Dedifferentiated amniotic fluid mesenchymal stem cell (primary cell): Measurements from ENCODE around the gene DGKG.

Experiments used
- DNase-seq: peaks from one replicate; pipeline ENCODE4 v3.0.0-alpha.2; 2016; ENCODE audit errors: extremely low spot score

The DGKG gene

DNA sequence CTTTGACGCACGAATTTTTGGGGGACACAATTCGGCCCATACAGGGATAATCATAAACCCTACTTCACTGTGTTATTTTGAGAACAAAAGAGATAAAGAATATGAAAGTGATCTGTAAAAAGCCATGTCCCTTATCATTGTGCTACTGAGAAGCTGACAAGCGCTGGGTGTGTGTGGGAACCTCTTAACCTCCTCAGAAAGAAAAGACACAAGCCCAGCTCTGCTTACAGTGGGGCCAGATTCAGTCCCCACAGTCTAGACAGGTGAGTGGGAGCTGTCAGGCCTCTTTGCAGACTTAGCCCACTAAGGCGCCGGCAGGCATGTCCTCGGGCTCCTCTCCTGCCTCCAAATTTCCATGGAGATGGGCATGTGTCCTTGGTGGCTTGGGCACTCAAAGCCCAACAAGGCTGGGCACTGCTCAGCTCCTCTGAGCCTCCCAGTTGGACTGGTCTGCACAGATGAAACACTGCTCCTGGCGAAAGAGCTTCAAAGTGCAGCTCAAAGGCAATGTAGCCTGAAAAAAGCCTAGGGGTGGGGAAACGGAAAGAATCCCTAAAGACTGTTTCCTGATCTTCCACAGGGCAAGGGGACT is 188.7 kb downstream of the DGKG start:
- DNase-seq: no peak

DNA sequence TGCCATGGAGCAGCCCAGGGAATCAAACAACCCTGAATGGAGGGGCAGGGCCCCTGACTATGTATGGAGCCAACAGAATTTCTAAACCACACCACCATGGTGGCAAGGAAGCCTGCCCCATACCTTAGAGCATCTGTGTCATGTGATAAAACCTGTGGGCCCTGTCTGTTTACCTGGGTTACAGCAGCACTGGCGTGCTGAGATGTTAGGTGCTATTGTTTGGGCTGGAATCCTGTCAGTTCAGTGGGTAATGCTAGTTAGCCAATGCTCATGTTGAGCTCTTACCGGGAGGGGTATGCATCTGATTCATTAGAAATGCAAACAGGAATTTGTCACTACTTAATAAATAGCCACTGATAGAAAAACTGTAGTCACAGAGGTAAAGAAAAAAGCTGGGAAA is 189.7 kb downstream of the DGKG start:
- no peak for DNase-seq

DNA sequence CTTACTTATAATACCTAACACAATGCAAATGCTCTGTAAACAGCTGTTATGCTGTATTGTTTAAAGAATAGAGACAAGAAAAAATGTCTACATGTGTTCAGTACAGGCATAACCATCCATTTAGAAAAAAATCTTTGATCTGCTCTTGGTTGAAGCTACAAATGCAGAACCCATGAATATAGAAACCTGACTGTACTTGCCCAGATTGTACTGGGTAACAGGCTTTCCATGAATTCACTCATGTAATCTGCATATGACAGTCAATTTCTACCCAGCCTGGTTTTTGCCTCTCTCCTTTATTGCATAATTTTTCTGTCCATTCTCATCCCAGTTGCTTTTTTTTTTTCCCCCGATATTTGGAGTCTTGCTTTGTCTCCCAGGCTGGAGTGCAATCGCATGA is 190.5 kb downstream of the DGKG start:
- DNase-seq: no peak

DNA sequence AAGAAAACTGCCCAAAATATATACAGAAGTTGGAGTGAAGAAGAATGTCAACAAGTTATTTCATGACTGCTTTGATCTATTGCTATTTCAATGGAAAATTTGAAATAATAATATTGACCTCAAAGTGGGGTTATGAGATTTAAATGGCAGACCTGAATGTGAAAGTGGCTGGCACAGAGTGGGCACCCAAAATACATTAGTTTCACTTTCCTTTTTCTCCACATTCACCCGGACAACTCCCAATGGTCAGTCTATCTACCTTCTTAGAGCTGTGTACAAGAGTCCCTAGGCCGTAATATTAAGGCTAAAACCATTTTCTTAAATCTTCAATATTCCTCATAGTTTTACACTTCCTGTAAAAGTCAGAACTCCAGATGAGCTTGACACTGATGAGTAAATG is 191.5 kb downstream of the DGKG start:
- DNase-seq: no peak

DNA sequence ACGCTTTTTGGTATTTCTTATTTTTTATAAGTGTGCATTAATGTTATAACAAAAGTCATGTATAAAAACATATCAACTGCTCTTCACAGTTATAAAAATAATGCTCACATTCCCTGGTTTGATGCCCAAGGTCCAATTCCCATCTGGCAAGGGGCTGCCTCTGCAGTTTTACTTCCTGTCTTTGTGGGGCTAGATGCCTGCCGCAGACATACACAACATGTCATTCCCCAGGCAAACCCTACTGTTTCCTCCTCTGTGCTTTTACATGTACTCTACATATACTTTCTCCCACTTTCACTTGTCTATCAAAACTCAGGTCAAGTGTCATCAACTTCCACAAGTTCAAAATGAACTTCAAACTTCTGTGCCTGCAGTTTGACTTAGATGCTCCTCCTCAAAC is 192.7 kb downstream of the DGKG start:
- DNase-seq: no peak

DNA sequence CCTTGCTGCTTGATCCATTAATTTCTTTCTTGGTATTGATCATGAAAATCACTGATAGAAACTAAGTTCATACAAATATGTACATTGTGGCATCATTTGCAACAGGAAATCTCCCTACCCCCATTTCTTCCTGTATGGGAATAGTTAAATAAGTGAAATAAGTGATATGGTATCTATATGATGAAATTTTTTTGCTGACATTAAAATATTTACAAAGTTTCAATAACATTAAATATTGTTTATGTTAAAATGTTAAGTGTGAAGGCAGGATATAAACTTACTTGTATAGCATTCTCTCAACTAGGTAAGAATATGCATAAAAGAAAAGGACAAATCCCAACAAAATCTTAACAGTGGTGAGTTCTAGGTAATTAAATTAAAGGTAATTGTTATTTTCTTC is 193.1 kb downstream of the DGKG start:
- no peak for DNase-seq

DNA sequence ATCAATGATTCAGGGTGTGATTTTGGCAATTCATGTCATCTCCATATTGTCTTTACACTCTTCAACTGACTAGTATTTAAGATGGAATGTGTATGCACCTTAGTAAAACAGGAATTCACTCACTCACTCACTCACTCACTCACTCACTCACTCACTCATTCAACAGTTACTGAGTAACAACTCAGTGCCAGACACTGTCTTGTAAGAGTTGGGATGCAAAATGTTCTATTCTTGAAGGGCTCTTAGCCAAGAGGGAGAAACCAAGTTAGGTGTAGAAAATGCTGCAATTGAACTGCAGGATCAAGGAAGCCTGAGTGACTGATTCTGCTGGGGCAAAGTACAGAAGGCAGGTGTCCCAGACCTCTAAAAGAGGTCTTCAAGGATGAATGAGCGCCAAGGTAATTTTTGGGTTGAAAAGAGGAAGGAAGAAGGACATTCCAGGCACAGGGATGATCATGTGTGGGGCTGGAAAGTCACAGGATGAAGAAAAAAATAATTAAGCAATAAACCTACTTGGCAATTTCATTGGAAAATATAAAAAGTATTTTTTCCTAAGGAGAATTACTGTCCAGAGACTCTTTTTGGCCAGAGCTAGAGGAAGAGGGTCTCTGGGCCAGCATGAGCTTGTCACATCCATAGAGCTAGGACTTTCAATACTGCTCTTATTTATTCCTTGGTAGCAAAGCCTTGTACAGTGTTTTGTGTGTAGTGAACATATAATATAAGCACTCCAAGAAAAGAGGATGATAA is 194.2 kb downstream of the DGKG start:
- DNase-seq: no peak

DNA sequence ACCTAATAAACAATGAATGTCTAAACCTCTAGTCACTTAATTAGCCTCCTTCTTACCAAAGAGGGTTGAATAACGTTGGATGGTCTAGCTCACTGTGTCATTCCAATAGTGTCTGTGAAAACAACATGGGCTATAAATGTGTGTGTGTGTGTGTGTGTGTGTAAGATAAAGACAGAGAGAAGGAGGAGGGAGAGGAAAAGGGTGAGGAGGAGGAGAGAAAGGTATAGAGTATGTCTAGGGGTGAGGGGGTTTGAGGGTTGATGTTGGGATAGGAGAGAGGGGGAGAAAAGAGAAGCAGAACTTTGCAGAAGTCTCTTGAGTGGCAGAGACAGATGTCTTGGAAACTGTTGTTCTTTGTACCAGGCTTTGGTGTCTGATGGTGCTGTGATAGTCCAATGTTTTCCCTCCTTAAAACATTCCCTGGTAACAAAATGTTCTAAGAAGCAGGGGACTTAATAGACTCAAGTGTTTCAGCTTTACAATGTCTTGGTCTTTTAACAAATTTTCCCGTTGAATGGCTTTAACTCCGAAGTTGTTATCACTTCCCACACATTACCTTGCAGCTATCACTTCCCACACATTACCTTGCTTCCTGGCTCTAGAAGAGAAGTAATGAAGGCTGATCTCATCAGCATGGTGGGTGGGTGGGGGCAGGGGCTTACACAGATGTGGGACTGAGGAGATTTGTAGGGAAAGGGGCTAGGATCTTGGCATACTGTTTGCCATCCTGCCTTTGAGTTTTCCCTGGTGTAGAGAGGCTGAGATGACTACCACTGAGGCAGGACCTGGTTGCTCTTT is 195.3 kb downstream of the DGKG start:
- no peak for DNase-seq

DNA sequence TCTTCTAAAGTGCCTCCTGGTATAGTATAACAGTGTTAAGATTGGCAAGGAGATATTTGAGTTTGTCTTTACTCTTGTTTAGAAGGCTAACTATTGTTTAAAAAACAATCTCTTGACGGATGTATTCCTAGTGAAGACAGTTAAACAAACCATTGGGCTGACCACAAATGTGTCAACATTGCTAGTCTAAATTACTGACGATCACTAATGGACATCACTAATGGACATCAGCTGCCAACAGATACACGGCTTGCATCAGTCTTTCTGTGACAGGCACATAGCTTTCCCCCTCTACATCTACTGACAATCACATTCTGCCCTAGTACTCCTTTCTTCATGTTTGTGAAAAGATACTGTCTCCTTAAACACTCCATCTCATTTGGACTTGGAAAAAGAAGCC is 196.0 kb downstream of the DGKG start:
- no peak for DNase-seq

DNA sequence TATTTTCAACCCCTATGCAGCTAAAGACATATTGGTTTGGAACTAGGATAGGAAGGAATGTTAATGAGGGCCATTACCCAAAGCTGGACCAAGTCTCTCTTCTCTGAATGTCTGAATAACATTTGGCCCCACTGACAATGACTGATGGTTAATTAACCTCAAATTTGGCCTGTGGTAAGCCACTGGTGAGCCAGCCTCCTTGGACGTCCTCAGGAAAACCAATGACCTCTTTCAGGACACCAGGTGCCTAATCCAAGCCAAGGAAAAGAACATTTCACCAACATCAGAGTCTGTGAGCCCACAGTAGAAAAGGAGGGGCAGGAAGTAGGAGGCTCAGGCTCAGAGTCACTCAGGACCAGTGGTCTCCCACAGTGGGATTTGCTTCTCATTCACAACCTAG is 196.7 kb downstream of the DGKG start:
- no peak for DNase-seq

DNA sequence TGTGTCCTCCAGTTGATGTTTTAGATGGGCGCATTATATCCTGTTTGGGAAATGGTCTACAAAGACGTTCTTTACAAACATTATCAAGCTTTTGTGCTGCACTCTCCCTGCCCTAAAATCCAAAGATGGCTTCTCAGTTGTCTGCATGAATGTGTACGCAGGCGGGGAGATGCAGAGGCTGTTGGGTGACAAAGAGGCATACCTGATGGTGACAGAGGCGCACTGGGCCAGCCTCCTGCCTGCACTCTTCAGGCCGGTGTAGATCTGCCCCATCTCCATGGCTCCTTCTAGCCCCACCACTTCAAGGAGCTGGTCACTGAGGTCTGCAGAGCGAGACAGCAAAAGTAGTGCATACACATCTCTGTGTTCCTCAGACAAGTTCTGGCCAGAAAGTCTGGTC is 197.3 kb downstream of the DGKG start:
- DNase-seq: no peak

DNA sequence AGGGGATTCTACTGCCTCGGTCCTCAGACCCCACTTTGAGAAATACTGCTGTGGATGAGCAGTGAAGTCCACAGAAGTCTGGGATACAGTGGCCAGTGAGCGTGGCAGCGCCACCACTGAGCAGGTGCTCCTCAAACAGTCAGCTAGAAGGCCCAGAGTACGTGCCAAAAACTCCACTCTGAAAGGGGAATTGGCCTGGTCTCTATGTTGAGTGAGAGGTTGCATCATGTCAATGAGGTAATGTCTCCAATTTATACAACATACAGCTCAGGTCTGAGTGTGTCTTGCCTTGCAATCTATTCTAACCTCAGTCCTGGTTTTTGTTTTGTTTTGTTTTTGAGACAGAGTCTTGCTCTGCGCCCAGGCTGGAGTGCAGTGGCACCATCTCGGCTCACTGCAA is 199.8 kb downstream of the DGKG start:
- DNase-seq: no peak

DNA sequence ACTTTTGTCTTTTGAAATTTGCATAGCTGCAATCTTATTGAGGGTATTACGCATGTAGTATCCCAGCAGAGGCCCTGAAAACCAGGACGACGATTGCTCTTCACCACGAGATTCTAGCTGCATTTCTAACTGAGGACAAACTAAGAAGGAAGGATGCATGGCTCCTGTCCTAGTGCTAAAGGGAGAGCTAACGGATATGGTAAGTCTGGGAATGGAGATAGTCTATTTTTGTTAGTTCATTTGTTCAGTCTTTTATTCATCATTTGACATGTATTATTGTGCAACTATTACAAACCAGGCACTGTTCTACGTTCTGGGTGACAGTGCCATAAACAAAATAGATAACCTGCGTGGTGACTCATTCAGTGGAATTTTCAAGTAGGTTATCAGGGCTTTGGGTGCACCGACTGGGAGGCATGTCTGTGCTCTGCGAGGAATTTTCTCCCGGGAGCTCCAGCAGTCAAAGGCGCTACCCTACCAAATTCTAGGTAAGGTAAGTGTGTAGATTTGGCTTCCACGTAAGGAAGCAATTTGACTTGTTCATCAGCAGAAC is 201.3 kb downstream of the DGKG start:
- DNase-seq: no peak

DNA sequence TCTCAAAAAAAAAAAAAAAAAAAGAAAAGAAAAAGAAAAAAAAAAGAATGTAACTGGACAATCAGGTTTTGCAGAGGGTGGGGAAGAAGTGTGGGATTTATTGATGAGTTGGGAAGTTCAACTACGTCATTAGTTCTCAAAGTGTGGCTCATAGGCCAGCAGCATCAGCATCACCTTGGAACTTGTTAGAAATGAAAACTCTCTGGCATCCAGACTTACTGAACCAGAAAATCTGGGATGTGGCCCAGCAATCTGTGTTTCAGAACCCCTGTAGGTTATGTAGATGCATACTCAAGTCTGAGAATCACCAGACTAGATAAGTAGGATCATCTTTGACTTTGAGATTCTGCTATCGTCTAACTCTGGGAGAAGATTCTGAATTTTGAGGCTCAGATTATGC is 207.4 kb downstream of the DGKG start:
- no peak for DNase-seq

DNA sequence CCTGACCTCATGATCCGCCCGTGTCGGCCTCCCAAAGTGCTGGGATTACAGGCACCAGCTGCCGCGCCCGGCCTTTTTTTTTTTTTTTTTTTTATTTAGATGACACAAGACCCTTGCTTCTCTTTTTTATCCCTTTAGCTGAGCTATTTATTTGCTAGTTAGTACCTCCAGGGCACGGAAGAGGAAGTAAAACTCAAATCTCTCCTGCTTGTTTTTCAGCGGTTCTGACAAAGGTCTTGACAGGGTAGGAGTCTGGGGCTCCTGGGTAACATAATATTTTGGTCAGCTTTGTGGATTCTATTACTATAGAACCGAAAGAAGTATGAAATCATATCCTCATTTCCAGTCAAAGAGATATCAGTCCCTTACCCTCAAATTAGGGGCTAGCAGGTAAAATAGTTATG is 209.1 kb downstream of the DGKG start:
- no peak for DNase-seq

DNA sequence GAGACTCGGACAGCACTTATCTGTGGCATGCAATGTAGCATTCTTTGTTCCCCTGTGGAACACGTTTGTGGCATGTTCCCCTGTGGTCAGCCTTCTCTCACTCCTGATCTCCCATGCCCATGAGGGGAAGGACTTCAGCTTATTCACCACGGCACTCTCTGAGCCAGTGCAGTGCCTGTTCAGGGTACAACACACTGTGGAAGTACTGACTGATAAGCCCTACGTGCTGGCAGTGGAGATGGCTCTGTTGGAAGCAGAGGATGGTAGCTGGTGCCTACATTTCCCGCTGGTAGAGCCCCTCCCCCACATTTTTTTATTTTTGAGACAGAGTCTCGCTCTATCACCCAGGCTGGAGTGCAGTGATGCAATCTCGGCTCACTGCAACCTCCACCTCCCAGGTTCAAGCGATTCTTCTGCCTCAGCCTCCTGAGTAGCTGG is 209.7 kb downstream of the DGKG start:
- no peak for DNase-seq

DNA sequence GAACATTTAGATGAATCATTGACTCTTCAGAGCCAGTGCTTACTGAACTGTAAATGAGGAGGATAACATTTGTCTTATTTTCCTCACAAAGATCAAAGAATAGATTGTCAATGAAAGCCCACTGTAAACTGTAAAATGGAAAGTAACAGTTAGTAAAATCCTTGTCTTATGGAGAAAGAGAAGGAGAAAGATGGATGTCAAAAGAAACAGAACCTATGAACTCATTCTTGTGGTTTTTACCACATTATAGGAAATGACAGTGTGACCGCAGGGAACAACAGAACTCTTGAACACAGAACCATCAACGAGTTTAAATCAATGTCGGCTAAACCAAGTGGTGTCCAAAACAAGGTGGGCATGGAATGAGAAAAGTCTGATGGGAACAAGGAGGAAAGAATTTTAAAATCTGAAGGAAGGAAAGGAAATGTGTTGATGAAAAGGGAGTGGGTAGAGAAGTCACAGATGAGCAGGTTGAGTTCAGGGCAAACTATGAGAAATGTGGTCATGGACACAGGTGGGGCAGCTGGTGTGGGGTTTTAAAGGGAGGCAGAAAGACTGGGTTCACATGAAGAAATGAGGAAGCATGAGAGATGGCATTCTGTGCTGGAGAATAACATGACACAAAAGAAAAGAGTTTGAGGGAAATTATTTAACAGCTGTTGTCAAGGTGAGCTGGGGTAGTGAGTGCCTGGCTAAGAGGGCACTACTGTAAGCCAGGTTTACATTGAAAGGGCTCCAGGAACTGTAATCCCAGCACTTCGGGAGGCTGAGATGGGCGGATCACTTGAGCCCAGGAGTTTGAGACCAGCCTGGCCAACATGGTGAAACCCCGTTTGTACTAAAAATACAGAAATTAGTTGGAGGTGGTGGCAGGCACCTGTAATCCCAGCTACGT is 210.7 kb downstream of the DGKG start:
- no peak for DNase-seq

DNA sequence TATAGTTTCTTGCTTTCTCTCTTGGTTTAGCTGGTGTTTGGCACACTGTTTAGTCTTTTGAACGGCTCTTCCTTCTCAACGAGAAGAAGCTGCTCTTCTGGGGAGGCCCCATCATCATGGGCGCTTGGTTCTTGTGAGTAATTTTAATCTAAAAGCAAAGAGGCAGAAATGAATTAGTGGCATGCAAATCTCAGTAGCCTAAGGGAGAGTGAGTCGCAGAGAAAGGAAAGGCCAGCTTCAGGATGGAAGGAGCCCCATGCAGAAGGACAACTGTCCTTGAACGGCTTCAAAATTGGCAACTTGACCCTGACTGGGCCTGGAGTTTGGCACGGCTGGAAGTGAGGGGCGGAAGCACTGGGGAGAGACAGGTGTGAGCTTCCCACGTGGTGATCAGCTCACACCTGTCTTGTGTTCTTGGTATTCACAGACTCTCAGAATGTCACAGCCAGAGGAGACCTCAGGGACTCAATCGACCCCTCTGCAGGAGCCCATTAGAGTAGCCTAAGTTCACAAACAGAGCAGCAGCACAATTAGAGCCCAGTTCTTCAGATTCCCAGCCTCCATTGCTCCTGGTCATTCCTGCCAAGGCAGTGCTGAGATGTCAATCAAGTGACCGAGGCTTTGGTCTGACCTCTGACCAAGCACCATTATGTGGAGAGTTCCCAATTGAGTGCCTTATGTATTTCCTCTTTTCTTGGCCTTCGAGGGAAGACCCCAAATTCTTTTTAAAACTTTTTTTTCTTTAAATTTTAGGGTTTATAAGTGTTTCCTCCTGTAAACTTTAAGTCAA is 211.8 kb downstream of the DGKG start:
- no peak for DNase-seq

DNA sequence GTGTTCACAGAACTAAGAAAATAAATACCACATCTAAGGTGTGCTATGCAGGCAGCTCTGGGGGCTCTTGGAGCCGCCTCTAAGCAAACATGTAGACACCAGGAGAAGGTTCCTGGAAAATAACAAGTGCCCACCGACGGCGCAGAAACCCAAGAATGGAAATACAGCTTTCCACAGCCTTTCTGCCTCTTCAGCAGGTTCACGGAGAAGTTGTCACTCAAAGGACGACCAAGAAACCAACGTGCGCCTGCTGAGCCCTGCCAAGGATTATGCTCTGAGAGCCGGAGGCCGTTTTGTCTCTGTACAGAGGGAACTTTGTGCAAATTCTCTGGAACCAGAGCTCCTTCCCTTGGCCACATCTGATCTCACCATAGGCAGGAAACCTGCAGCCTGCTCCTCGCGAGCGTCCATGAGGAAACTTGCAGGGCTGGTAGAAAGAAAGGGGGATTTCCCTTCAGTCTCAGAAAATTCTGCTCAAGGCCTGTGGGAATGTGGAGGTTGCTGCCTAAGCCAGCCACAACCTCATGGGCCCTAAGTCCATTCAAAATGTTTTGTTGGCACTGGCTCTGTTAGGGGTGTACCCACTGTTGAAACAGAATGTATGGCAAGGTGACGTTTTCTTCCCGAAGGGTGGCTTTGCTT is 212.6 kb downstream of the DGKG start:
- DNase-seq: no peak

DNA sequence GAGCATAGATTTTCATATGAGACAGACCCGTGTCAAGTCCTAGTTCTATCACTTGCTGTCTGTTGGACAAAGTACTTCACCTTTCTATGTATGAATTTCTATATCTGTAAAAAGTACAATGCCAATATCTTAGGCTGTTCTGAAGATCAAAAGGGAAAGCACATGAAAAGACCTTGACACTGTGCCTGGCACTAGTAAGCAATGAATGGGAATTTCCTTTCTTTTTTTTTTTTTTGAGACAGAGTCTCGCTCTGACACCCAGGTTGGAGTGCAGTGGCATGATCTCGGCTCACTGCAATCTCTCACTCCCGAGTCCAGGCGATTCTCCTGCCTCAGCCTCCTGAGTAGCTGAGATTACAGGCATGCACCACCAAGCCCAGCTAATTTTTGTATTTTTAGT is 217.8 kb downstream of the DGKG start:
- DNase-seq: no peak
